HG03575 (cell line): Measurements from ENCODE around the gene SFRP4.

Experiments used
- ATAC-seq: cut with Tn5 transposase; IDR thresholded peaks from one replicate; pipeline ENCODE4 v1.9.1; 2021; ENCODE audit not compliant: unreplicated experiment, insufficient number of reproducible peaks, low FRiP score; ENCODE audit errors: extremely low read depth

Gene SFRP4

DNA sequence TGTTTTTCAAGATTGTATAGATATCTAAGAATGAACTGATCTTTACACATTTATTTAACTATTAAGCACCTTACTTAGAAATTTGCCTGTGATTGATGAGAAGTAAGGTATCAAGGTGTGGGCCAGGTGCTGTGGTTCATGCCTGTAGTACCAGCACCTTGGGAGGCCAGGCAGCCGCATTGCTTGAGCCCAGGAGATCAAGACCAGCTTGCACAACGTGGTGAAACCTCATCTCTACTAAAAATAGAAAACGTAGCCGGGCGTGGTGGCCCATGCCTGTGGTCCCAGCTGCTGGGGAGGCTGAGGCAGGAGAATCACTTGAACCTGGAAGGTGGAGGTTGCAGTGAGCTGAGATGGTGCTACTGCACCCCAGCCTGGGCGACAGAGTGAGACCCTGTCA, 34.5 kb downstream of the SFRP4 start:
- ATAC-seq: no peak
